GM21390 (cell line): Measurements from ENCODE around the gene MBD4.
"Not testable (repeated sequence)": the region's sequence is repeated elsewhere in the genome, so short reads cannot be mapped to it uniquely, and the experiment has no call there.

Experiments used
- ATAC-seq: cut with Tn5 transposase; IDR thresholded peaks from one replicate; pipeline ENCODE4 v1.9.1; 2021; ENCODE audit not compliant: unreplicated experiment

MBD4 gene

DNA sequence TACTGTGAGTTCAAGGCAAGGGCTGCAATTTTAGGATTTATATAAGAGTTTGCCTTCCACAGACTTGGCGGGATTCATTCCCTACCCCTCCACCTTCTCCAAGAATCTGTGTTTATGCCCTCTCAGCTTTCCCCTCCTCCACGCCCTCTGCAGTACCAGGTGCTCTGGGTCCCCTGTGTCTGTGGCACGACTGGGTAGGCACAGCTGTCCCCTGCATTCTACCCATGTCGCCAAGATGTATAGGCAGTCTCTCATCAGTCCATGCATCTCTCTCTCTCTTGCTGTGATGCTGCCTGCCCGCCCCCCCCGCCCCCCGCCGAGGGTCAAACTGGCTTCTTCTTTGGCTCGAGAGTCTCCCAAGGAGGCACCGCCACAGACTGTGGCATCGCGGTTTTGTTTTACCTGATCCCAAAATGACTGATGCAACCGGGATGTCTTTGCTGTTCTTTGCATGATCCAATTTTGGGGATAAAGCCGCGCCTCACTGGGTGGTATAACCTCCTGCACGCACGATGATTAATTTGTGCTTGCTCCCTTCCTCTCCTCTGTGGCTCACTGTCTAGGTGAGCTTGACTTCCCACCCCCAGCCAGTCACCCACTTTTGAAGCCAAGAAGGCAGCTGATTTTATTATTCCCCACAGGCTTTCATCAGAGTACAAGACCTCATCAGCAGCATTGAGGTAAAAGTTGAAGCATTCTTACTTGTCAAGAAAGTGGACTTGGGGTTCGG lies 55.0 kb downstream of the MBD4 start:
- no peak for ATAC-seq

- ATAC-seq, result not testable (repeated sequence)
These were observed 55.6 kb downstream of the MBD4 start for GRCh38 chr3:129384103-129384502.

DNA sequence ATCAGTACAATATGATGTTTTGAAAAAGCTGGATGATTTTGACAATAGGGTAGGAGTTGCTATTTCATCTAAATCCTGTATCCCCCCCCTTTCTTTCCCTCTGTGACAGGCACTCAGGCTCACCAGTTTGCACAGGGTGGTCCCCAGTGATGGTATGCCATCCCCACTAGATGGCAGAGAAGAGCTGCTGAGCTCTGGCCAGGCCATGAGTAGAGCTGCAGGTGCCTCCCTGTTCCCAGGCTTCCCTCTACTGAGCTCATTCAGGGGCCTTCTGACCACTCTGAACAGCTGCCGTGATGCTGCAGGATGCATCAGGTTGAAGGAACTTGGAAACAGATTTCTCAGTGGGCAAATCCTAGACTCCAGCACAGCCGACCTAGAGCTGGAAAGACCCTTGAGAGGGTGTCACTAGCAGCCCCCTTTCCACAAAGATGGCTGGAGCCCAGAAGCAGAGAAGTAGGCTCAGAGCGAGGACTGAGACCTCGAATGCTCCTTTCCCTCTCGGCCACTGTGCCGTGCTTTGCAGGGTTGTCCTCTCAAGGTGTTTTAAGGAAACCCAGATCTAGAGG lies 56.4 kb downstream of the MBD4 start:
- ATAC-seq, result peak; percentile 88

DNA sequence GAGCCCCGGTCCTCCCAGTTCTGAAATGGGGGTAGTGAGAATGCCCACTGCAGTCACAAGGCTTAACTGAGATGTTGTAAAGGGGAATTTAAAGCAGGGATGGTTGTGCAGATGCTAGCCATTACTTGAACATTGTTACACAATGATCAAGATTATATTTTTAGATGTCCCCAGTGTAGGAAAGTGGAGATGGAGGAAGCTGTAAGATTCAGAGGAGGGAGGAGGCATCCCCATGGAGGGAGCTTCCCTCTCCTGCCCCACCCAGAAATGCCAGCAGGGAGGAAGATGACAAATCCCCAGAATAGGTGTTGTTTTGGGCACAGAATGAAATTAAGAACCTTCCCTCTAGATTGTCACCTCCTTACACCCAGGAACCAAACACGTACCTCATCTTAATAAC lies 57.4 kb downstream of the MBD4 start:
- no peak for ATAC-seq
